Endometrial microvascular endothelial cells (primary cell): Measurements from ENCODE around the gene SCARB2. TPM values are rescaled to one million over a fixed set of nuclear protein-coding genes. Genes with fewer than 3 reads are reported as not detected.

ENCODE experiments used
- in situ Hi-C: cut with HindIII; loops from 2 replicates; pipeline ENCODE4 v1.10.0; 2017; ENCODE audit warnings: low sequenced_read_pairs, low pct_unique_long_range_greater_than_20kb; ENCODE audit errors: inconsistent ontology term
- total RNA-seq: library from RNA; depleted of rRNA; stranded (reverse); fragments of >200 nt; gene quantifications from one replicate; pipeline ENCODE4 v1.2.3, GENCODE V29; 2015; ENCODE audit errors: inconsistent ontology term

SCARB2 gene
- total RNA-seq, 1 donor from 2014 or later, result 132 TPM

DNA sequence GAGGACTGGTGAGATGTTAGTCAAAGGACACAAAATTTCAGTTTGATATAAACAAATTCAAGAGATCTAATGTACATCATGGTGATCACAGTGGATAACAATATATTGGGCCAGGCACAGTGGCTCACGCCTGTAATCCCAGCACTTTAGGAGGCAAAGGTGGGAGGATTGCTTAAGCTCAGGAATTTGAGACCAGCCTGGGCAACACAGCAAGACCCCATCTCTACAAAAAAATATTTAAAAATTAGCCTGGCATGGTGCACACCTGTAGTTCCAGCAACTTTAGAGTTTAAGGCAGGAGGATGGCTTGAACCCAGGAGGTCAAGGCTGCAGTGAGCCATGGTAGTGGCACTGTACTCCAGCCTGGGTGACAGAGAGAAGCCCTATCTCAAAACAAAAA lies 8.7 kb downstream of the SCARB2 start:
- in situ Hi-C loops, result no loop called here

DNA sequence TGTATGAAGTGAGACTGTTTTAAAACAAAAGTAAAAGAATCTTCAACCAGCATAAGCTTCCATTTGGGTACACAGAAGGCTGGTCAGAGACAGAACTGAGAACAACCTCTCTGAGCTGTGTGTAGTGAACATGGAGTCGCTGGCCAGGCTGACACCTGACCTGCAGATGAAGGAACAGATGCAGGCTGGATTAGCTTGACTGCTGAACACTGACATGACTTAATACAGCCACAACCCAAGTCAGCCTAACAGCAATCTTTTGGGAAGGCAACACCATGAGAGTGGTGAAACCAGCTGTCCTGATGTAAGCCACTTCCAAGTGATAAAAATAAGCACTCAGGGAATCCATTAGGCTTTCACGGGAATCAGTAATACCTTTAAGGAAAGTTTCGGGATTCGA lies 10.1 kb downstream of the SCARB2 start:
- in situ Hi-C loops, result no loop called here

DNA sequence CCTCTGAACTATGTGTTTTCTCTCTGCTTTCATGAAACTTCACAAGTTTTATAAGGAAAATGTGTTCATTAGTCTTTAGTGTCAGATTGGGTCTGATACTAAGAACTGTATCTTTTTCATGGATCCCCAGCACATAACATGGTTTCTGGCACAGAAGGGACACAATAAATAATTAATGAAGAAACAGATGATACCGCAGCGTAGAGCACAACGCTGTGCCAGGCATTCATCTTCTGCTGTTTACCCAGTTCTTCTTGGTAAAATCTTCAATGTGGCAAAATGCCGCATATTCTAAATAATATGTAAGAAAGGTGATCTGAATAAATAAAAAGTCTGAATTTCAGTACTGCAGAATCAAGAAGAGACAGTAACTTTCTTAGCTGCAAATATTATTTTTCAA lies 12.3 kb downstream of the SCARB2 start:
- in situ Hi-C loops, result no loop called here

DNA sequence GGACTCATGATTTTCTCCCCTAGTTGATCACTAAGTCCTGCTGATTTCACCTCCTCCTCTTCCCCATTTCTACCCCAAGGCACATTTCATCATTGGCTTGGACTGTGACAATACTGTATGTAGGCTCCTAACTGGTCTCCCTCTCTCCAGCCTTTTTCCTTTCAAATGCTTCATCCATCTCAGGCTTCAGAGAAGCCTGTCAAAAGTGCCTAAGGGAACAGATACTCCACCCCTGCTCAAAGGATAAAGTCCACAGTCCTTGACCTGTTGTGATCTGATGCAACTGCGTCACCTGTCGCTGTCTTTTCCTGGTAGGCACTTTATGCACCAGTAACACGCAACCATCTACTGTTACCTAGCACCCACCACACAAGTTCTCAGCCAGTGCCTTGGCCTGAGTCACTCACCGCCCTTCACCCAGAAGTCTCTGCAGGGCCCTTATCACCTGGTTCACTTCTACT lies 12.8 kb downstream of the SCARB2 start:
- in situ Hi-C loops, result no loop called here

DNA sequence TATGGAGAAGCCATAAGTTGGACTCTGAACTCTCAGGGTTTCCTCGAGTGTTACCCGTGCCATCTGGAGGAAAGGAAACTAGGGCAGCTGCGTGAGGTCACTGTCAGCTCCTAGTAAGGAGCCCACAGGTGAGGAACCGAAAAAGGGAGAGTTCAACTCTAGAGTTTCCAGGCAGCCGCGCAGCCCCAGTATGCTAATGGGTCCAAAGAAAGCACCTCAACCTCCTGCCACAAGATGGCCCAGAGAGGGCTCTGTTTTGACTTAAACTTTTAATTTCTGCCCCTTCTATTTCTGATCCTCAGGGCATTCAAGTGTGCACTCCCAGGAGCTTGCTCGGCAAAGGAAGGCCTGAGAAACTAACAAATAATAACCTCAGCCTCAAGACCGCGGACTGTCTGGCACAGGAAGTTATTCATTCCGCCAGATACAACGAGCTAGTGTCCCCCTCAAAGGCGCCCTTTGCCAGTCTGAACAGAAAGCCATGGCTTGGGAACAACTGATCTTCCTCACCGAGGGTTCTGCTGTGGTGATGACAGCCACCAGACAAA lies 13.9 kb downstream of the SCARB2 start:
- in situ Hi-C loops, result no loop called here

DNA sequence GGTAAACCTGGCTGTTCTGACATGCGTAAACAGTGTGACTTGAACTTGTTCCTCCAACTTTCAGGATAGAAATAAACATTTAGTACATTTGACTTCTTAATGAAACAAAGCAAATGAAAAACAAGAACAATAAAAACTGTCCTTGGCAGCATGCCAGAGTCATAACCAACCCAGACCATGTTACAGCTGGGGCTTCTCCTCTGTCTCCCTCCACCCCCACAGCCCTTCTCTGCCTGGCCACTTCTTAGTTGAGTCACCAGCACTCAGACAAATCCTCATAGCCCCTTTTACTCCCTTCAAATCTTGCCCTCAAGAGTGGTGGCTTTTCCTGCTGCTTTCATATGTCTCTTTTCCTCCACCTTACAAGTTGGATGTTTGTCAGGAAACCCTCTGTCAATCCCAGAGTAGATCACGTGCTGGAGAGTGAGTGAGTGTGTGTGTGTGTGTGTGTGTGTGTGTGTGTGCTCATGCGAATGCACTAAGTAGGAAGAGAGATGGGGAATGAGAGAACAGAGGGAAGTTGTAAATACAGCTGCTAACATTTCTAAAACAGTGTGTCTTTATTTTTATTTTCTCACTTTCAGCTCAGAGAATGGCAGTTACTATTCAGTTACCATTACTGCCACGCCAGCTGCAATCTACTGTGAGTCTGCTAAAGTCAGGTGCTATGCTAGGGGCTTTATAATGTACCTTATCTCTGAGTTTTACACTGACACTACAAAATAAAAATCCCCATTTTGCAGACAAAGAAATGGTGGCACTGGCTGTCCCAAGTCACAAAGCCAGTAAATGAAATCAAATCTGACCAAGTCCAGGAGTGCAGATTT lies 15.0 kb downstream of the SCARB2 start:
- in situ Hi-C loops, result no loop called here

DNA sequence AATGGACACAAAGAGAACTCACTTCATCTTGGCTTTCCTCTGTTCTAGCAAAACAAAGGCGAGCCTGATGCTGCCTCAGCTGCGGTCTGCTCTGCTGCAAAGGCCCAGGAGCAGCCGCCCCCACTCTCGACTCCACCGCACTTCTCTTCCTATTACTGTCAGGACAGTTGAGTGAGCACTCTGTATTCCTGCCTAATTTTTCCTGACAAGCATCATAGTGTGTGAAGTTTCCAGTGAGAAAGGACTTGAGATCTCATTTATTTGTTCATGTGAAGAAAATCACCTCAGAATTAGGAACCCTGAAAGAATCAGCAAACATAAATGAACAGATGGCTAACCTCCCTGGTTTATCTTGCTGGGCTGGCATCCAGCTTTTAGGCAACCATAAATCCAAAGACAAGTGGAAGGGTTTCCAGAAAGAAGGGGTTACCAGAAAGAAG lies 15.6 kb downstream of the SCARB2 start:
- in situ Hi-C loops, result no loop called here

DNA sequence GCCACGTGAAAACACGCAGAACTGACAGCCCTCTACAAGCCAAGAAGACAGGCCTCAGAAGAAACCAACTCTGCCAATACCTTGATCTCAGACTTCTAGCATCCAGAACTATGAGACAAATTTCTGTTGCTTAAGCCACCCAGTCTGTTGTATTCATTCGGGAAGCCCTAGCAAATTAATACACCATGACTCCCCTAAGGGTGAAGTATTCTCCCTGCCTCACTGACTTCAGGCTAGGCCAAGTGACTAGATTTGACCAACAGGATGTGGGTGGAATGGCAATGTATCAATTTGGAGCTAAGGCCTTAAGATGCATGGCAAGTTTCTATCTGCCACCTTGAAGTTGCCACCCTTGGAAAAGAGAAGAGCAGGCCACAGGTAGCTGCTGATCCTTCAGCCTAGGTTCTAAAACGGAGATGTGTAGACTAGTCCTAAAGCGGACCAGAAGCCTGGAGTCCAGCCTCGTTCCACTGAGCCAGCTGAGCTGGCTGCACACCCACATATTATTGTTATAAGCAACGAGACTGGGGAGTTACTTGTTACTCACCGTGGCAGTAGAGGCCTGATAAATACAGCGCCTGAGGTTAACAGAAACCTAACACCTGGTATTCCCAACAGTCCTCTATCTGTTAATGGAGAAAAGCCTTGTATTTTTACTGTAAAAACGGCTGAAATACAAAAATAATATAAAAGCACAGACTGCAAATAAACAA lies 16.4 kb downstream of the SCARB2 start:
- in situ Hi-C loops, result no loop called here

DNA sequence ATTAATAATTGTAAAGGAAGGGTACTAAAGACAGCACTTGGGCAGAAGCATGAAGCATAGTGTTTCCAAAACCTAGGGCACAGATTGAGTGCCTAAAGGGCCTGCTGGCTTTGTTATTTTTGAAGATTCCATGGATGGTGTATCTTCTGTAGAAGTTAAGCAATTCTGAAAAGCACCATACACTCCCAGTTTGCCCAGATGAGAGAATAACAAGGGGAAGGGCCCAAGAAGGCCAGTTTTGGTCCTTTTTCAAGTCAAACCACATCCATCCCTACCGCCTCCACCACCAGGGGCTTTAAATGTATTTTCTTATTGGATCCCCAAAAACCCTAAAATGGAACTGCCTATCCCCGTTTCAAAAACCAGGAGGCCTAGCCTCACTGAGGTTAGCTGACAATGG lies 17.2 kb downstream of the SCARB2 start:
- in situ Hi-C loops, result no loop called here

DNA sequence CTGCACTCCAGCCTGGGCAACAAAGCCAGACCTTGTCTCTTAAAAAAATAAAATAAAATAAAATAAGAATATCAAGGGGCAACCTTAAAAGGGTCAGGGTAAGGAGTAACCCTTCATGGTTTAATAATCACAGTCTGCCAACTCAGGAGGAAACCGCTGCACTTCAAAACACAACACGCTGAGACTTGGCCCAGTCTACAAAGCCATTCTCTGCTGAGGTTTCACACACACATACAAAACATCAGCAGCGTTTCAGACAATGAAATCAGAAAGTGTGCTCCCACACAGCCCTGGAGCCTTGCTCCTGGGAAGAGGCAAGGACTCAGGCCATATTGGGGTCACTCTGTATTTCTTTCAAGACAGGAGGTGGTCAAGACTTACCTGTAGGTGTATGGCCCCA lies 18.3 kb downstream of the SCARB2 start:
- in situ Hi-C loops, result no loop called here

DNA sequence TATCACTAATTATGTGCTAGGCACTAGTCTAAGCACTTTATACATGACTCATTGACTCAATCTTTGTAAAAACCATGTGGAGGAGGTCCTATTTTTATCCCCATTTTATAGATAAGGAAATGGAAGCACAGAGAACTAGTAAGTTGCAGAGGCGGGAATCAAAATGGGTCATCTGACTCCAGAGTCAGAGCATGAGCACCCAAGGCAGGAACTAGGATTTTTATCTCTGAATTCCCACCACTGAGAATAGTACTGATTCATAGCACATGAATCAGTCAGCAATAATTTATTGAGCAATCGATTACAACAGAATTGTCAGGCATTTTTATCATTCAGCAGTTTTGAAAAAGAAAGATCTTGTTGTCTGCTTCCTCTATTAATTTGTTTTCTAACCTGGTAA lies 19.3 kb downstream of the SCARB2 start:
- in situ Hi-C loops, result no loop called here

DNA sequence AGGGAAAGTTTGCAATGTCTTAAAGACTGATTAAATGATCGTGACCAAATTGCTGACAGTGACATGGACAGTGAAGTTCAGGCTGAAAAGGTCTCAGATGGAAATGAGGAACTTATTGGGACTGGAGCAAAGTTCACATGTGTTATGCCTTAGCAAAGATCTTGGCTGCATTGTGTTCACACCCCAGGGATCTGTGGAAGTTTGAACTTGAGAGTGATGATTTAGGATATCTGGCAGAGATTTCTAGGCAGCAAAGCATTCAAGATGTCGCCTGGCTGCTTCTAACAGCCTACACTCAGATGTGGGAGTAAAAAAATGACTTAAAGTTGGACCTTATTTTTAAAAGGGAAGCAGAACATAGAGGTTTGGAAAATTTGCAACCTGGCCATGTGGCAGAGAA lies 21.4 kb downstream of the SCARB2 start:
- in situ Hi-C loops, result no loop called here

DNA sequence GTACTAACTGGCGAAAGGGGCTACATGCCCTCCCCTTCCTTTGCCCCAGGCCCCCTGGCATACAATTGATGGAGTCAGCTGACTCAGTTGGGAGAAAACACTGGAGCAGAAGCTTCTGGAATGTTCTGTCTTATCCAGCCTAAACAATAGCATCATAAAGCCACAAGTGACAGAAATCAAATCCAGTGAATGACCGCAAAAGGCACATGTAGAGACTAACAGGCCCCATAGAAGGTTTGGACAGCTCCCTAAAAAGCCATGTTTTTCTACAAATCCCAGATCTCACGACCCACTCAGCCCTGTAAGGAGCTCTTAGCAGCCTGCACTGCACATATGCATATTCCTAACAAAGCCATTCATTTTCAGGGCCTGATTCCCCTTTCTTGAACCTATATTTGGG lies 25.1 kb downstream of the SCARB2 start:
- in situ Hi-C loops, result no loop called here

DNA sequence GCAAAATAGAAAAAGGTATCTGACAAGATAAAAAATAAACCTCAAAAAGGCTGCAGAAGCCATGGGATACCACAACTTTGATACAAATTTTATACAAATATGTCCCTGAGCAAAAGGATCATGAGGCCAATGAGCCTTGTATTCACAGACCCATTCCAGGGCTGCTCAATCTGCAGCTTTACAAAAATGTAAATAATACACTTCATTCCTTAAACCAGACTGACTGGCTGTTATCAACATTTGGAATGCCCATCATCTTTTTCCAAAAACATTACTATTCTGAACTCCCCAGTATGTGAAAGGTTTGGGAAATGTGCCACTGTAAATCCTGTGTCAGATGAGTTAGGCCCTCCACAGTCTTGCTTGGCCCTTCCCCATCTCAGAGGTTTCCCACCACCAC lies 25.5 kb downstream of the SCARB2 start:
- in situ Hi-C loops, result no loop called here

DNA sequence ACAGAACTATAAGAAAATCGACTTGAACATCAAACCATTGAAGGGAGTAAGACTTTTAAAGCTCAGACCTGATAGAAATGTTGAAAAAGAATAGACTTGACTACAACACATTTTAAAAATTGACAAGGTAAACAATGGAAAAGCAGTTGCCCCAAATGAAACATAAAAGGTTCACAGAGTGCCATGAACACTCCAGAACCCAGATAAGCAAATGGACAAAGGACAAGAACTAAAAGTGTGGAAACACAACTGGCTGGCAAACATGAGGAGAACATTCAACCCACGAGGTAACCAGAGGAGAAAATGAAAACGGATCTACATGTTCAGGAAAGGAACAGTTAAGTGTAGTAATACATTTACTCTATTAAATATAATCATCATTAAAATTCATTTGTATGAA lies 26.5 kb downstream of the SCARB2 start:
- in situ Hi-C loops, result no loop called here

DNA sequence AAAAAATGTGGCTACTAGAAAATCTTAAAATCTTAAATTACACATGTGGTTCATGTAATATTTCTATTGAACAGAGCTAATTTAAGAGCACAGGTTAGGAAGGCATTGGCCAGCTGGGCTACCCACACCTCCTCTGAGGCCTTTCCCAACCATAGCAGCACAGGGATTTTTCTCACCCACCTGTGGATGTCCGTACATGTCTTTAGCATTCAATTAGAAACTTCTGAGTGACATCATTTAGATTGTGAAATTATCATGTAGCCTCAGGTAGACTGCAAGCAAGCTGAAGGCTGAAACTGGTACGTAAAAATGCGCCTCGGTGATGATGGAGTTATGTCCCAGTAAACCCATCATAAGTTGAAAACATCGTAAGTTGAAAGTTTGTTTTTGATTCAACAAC lies 31.2 kb downstream of the SCARB2 start:
- in situ Hi-C loops, result no loop called here

DNA sequence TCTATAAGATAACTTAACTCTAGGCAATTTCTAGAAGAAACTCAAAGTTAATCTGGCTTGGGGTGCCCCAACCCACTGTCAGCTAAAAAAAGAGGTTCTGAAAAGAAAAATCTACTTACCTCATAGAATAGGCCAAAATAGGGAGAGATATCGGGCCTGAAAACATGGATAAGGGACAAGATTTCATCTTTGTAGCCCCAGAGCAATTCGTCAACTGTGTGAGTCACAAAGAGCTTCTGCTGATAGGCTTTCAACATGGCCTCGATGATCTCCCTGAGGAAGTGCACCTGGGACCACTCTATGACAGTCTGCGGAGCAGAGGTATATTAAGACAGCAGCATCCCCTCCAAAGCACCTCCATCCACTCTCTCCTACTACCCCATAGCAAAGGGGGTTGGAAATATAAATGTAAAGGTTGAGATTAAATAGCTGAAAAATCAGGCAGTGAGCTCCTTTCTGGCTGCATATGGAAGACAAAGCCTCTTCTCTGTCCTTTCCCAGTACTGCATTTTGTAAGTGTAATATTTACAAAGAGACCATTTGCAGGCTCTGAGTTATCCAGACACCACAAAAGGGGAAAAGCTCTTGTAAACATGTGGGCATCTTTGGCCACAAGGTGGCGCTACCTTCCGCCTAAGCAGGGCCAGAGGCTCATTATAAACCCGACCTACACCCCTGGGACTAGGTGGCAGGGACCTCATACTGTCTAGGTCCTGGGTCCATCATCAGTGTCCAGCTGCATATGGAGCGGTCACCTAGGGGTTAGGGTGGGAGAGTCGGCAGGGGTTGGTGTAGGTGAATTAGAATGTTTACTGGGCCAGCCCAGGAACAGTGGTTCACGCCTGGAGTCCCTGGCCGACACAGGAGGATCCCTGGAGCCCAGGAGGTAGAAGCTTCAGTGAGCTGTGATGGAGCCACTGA lies 34.0 kb downstream of the SCARB2 start:
- in situ Hi-C loops, result no loop called here

DNA sequence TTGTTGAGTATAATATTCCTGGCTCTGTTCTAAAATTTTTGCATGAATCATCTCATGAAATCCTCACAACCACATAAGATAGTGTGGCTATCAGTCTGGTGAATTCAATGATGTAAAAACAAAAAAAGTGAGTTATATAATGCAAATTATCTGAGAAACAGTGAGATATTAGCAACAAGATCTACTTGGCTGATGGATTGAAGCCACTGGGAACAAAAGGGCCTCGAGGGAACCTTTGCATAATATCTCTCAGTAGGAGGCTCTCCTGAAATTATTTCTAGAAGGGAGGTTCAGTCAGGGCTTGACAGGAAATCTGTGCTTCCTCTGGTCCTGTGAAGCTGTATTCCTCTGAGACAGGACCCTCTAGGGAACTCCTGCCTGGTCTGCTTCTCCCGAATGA lies 35.3 kb downstream of the SCARB2 start:
- in situ Hi-C loops, result no loop called here

DNA sequence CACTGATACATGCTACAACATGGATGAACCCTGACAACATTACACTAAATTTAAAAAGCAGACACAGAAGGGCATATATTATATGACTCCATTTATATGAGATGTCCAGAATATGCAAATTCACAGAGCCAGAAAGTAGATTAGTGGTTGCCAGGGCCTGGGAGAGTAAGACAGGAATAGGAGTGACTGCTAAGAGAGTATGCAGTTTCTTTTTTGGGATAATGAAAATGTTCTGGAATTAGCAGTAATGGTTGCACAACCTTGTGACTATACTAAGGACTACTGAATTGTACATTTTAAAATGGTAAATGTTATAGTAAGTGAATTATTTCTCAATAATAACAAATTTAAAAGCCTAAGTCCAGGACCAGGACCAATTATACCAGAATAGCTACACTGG lies 35.9 kb downstream of the SCARB2 start:
- in situ Hi-C loops, result no loop called here
